NOMO-1 treated with dmso at 0.1 percent for 144 hours (cell line): ENCODE measurements around the gene ACOT11.

ENCODE experiments used
- DNase-seq: peaks from one replicate; lab custom pipeline; 2025; ENCODE audit not compliant: unreplicated experiment; lab: John Stamatoyannopoulos, UW

ACOT11 gene

GRCh38 chr1:54559771-54560231 lies 11.8 kb downstream of the ACOT11 start:
- no peak for DNase-seq

- DNase-seq = no peak
These were observed 16.5 kb downstream of the ACOT11 start for GRCh38 chr1:54564312-54565112.

- no peak for DNase-seq
These were observed 17.1 kb downstream of the ACOT11 start for GRCh38 chr1:54565113-54565501.

GRCh38 chr1:54566438-54567141 lies 18.6 kb downstream of the ACOT11 start:
- DNase-seq = no peak

- peak; percentile 14 for DNase-seq
These were observed 19.9 kb downstream of the ACOT11 start for GRCh38 chr1:54567961-54568360.

GRCh38 chr1:54569339-54569738 lies 21.3 kb downstream of the ACOT11 start:
- no peak for DNase-seq

- DNase-seq = no peak
These were observed 22.1 kb downstream of the ACOT11 start for GRCh38 chr1:54570161-54570560.

GRCh38 chr1:54571326-54571725 lies 23.3 kb downstream of the ACOT11 start:
- no peak for DNase-seq

GRCh38 chr1:54571803-54572541 lies 23.9 kb downstream of the ACOT11 start:
- DNase-seq = peak; percentile 29

GRCh38 chr1:54572542-54572850 lies 24.5 kb downstream of the ACOT11 start:
- DNase-seq = no peak

- no peak for DNase-seq
These were observed 26.2 kb downstream of the ACOT11 start for GRCh38 chr1:54574158-54574778.

- no peak for DNase-seq
These were observed 27.1 kb downstream of the ACOT11 start for GRCh38 chr1:54575161-54575560.

- no peak for DNase-seq
These were observed 27.7 kb downstream of the ACOT11 start for GRCh38 chr1:54575605-54576290.

- DNase-seq = no peak
These were observed 29.6 kb downstream of the ACOT11 start for GRCh38 chr1:54577612-54578011.

GRCh38 chr1:54579337-54579781 lies 31.3 kb downstream of the ACOT11 start:
- no peak for DNase-seq

- DNase-seq = no peak
These were observed 33.0 kb downstream of the ACOT11 start for GRCh38 chr1:54580856-54581550.

GRCh38 chr1:54581621-54582035 lies 33.6 kb downstream of the ACOT11 start:
- DNase-seq = no peak

- no peak for DNase-seq
These were observed 34.7 kb downstream of the ACOT11 start for GRCh38 chr1:54582566-54583306.

- DNase-seq = no peak
These were observed 35.3 kb downstream of the ACOT11 start for GRCh38 chr1:54583307-54583686.
